Stomach (tissue), 9 donors: ENCODE results near the gene STBD1. TPM values are rescaled to one million over a fixed set of nuclear protein-coding genes. Genes with fewer than 3 reads are reported as not detected.

Experiments used
- DNase-seq, 2 donors: peaks; one replicate each; pipeline versions ENCODE4 v3.0.0 to v3.0.0-alpha.2; 2013 to 2019
- H3K27ac ChIP-seq, 5 donors: fragments of 200-600 bp in 4 of 5; sonication (generic) in 4 of 5; one replicate each; pipeline ENCODE4 v1.5.1; 2013 to 2019; ENCODE audit warnings: mild to moderate bottlenecking in 1 of 5, moderate library complexity in 1 of 5
- H3K27me3 ChIP-seq, 3 donors: fragments of 200-600 bp; sonication (generic); one replicate each; pipeline ENCODE4 v1.5.1; 2017 to 2019; ENCODE audit warnings: mixed run types in 1 of 3
- H3K36me3 ChIP-seq, 4 donors: fragments of 200-600 bp; sonication (generic); 1 replicate in 3 of 4; 2 replicates in 1 of 4; pipeline ENCODE4 v1.5.1; 2016 to 2019
- H3K4me1 ChIP-seq, 4 donors: fragments of 200-600 bp; sonication (generic); one replicate each; pipeline ENCODE4 v1.5.1; 2016 to 2019
- H3K4me3 ChIP-seq, 4 donors: fragments of 200-600 bp; sonication (generic) in 3 of 4; one replicate each; pipeline ENCODE4 v1.5.1; 2016 to 2019; ENCODE audit warnings: mild to moderate bottlenecking in 1 of 4
- H3K9me3 ChIP-seq, 4 donors: fragments of 200-600 bp; sonication (generic); one replicate each; pipeline ENCODE4 v1.5.1; 2016 to 2019
- CTCF ChIP-seq, 7 experiments: fragments of 450-650 bp in 4 of 7; fragments of 200-600 bp in 3 of 7; sonication (generic) in 3 of 7; IDR thresholded peaks; one replicate each; pipeline ENCODE4 v1.5.1; 2016 to 2019; ENCODE audit warnings: antibody characterized with exemption in 7 of 7, control low read depth in 2 of 7, mild to moderate bottlenecking in 1 of 7
- EP300 ChIP-seq: sonication (generic); formaldehyde crosslinking; IDR thresholded peaks from one replicate; pipeline ENCODE4 v1.6.1; 2017; ENCODE audit warnings: antibody characterized with exemption
- POLR2A ChIP-seq, 4 donors: fragments of 450-650 bp; IDR thresholded peaks; one replicate each; pipeline ENCODE4 v1.6.1; 2016; ENCODE audit warnings: antibody characterized with exemption in 4 of 4, control low read depth in 2 of 4, mild to moderate bottlenecking in 1 of 4, moderate library complexity in 1 of 4
- POLR2AphosphoS5 ChIP-seq, 3 donors: sonication (generic); formaldehyde crosslinking; IDR thresholded peaks; one replicate each; pipeline ENCODE4 v1.6.1; 2016; ENCODE audit warnings: antibody characterized with exemption in 3 of 3
- WGBS, 5 donors: extraction: QIAGEN DNeasy Blood & Tissue Kit in 3 of 5; methylation state at CpG; one replicate each; pipeline versions ENCODE4 v1.1.5 to v1.1.7; 2013 to 2018; 5-methylcytosine and 5-hydroxymethylcytosine counted together
- intact Hi-C: fragments of 100-400 bp; cut with DNase I; formaldehyde crosslinking; loops from one replicate; pipeline ENCODE4 v1.15.1; 2023; ENCODE audit warnings: low total_unique reads
- polyA plus RNA-seq, 3 donors: library from polyadenylated mRNA; stranded (reverse); fragments of 200-250 nt; gene quantifications; one replicate each; pipeline ENCODE4 v1.2.3, GENCODE V29; 2013
- total RNA-seq, 5 donors: library from RNA; depleted of rRNA; stranded (reverse); fragments of >200 nt; gene quantifications; one replicate each; pipeline versions ENCODE4 v1.1.0 to v1.2.3, GENCODE V29; 2014 to 2016
- donor health status: healthy with polysubstance abuse.
- donor health status: Bipolar disorder and iron deficiency.
- donor health status: healthy.

The STBD1 gene
- total and polyA plus RNA-seq, 8 donors = 0.89 to 29.3 (median 4.1) TPM; not detected in 1

- intact Hi-C loops = loop anchor here (10.0 kb wide), 1 partner anchor 133 kb away; no protein-coding TSS in a partner anchor
- peak overlapping the region in 4 of 5 donors; percentile 85 to 92 (median 88) for H3K27ac ChIP-seq
- DNase-seq = peak; percentile 33 to 40
- H3K4me3 ChIP-seq = peak overlapping the region; percentile 73 to 89 (median 82)
- H3K4me1 ChIP-seq = peaks cover 24 to 59% (median 30%) of the 10 kb centered on the region in 4 donors
- H3K36me3 ChIP-seq = peaks cover 0 to 18% (median 16%) of the 10 kb centered on the region in 4 donors
- no peaks in the 10 kb centered on the region for H3K27me3 ChIP-seq
- TF ChIP-seq POLR2AphosphoS5 (IDR thresholded peaks at IDR 0.05) (no peak), EP300 (no peak), POLR2A (IDR thresholded peaks at IDR 0.05) (no peak), CTCF (IDR thresholded peaks at IDR 0.05) (no peak)
- no peaks in the 10 kb centered on the region for H3K9me3 ChIP-seq
- WGBS, 5 donors = 31 to 53% (median 45%) methylated on average over 4 of the region's 4 CpGs
These were observed 1.1 kb downstream of the STBD1 start for GRCh38 chr4:76307660-76308014.

GRCh38 chr4:76308548-76308947, 2.0 kb downstream of the STBD1 start:
- DNase-seq = peak; percentile 49 to 91
- Histone ChIP-seq H3K27ac (peak overlapping the region in 1 of 5 donors; percentile 32), H3K27me3 (no peaks in the 10 kb centered on the region), H3K4me1 (peaks cover 24 to 56% (median 30%) of the 10 kb centered on the region in 4 donors), H3K36me3 (peaks cover 0 to 18% (median 16%) of the 10 kb centered on the region in 4 donors), H3K9me3 (no peaks in the 10 kb centered on the region), H3K4me3 (no peak overlapping the region)
- TF ChIP-seq EP300 = no peak
- no peak for TF ChIP-seq CTCF (IDR thresholded peaks at IDR 0.05)
- TF ChIP-seq POLR2AphosphoS5 (IDR thresholded peaks at IDR 0.05) = peak in 1 of 3 donors; percentile 24
- 26 to 54% (median 41%) methylated on average over 6 of the region's 6 CpGs for WGBS, 5 donors
- intact Hi-C loops = loop anchor here (10.0 kb wide), 1 partner anchor 134 kb away; no protein-coding TSS in a partner anchor

- intact Hi-C loops = loop anchor here (10.0 kb wide), 1 partner anchor 135 kb away; no protein-coding TSS in a partner anchor
- Histone ChIP-seq H3K4me3 (no peak overlapping the region), H3K27ac (no peak overlapping the region), H3K9me3 (no peaks in the 10 kb centered on the region), H3K36me3 (peaks cover 0 to 18% (median 16%) of the 10 kb centered on the region in 4 donors), H3K27me3 (no peaks in the 10 kb centered on the region), H3K4me1 (peaks cover 24 to 45% (median 29%) of the 10 kb centered on the region in 4 donors)
- 74 to 76% (median 76%) methylated on average over 3 of the region's 3 CpGs for WGBS, 5 donors
- no peak for DNase-seq
- TF ChIP-seq POLR2AphosphoS5 (IDR thresholded peaks at IDR 0.05) (no peak), POLR2A (IDR thresholded peaks at IDR 0.05) (no peak), CTCF (IDR thresholded peaks at IDR 0.05) (no peak), EP300 (no peak)
These were observed 3.5 kb downstream of the STBD1 start for GRCh38 chr4:76309939-76310550.

GRCh38 chr4:76310683-76311082, 4.2 kb downstream of the STBD1 start:
- Histone ChIP-seq H3K9me3 (peaks cover 0 to 2% (median under 1%) of the 10 kb centered on the region in 4 donors), H3K27ac (no peak overlapping the region), H3K27me3 (no peaks in the 10 kb centered on the region), H3K4me3 (no peak overlapping the region), H3K4me1 (peaks cover 18 to 39% (median 24%) of the 10 kb centered on the region in 4 donors), H3K36me3 (peaks cover 0 to 18% (median 16%) of the 10 kb centered on the region in 4 donors)
- WGBS, 5 donors = 76 to 83% (median 81%) methylated on average over 4 of the region's 4 CpGs
- no peak for TF ChIP-seq EP300
- no peak for TF ChIP-seq POLR2AphosphoS5 (IDR thresholded peaks at IDR 0.05)
- TF ChIP-seq CTCF (IDR thresholded peaks at IDR 0.05) = no peak
- intact Hi-C loops = no loop called here
- DNase-seq = no peak
